Mesodermal cell (in vitro differentiated cells): ENCODE results near the gene PRICKLE2. TPM values are rescaled to one million over a fixed set of nuclear protein-coding genes. Genes with fewer than 3 reads are reported as not detected.

ENCODE experiments used
- H3K27ac ChIP-seq: 2 replicates; pipeline ENCODE4 v1.7.0; 2013; ENCODE audit warnings: mild to moderate bottlenecking, low read depth, low read length, moderate library complexity; ENCODE audit not compliant: severe bottlenecking
- H3K36me3 ChIP-seq: 2 replicates; pipeline ENCODE4 v1.7.1; 2013; ENCODE audit warnings: mild to moderate bottlenecking, low read length, moderate library complexity; ENCODE audit not compliant: control insufficient read depth, insufficient read depth
- H3K4me1 ChIP-seq: one replicate; pipeline ENCODE4 v1.7.1; 2013; ENCODE audit warnings: mild to moderate bottlenecking, low read length; ENCODE audit not compliant: insufficient read depth, control insufficient read depth, poor library complexity, severe bottlenecking
- H3K4me3 ChIP-seq: 2 replicates; pipeline ENCODE4 v1.7.0; 2013; ENCODE audit warnings: low read length, control low read depth, mild to moderate bottlenecking; ENCODE audit not compliant: insufficient read depth, poor library complexity, severe bottlenecking; ENCODE audit errors: extremely low read depth
- H3K9me3 ChIP-seq: 2 replicates; pipeline ENCODE4 v1.7.1; 2013; ENCODE audit warnings: mild to moderate bottlenecking, low read length, moderate library complexity; ENCODE audit not compliant: control insufficient read depth
- WGBS, 2 experiments: methylation state at CpG; one replicate each; pipeline ENCODE4 v1.1.5; 2013; ENCODE audit warnings: missing lambda C conversion rate in 2 of 2; ENCODE audit not compliant: insufficient coverage in 2 of 2; 5-methylcytosine and 5-hydroxymethylcytosine counted together
- polyA plus RNA-seq, 2 experiments: library from polyadenylated mRNA; stranded (reverse); fragments of 50-300 nt; gene quantifications; one replicate each; pipeline ENCODE4 v1.2.3, GENCODE V29; 2013

The PRICKLE2 gene, protein sequence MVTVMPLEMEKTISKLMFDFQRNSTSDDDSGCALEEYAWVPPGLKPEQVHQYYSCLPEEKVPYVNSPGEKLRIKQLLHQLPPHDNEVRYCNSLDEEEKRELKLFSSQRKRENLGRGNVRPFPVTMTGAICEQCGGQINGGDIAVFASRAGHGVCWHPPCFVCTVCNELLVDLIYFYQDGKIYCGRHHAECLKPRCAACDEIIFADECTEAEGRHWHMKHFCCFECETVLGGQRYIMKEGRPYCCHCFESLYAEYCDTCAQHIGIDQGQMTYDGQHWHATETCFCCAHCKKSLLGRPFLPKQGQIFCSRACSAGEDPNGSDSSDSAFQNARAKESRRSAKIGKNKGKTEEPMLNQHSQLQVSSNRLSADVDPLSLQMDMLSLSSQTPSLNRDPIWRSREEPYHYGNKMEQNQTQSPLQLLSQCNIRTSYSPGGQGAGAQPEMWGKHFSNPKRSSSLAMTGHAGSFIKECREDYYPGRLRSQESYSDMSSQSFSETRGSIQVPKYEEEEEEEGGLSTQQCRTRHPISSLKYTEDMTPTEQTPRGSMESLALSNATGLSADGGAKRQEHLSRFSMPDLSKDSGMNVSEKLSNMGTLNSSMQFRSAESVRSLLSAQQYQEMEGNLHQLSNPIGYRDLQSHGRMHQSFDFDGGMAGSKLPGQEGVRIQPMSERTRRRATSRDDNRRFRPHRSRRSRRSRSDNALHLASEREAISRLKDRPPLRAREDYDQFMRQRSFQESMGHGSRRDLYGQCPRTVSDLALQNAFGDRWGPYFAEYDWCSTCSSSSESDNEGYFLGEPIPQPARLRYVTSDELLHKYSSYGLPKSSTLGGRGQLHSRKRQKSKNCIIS
- 17.5 TPM for polyA plus RNA-seq (2013, experiment 1 of 2)
- 15.7 TPM for polyA plus RNA-seq (2013, experiment 2 of 2)

DNA sequence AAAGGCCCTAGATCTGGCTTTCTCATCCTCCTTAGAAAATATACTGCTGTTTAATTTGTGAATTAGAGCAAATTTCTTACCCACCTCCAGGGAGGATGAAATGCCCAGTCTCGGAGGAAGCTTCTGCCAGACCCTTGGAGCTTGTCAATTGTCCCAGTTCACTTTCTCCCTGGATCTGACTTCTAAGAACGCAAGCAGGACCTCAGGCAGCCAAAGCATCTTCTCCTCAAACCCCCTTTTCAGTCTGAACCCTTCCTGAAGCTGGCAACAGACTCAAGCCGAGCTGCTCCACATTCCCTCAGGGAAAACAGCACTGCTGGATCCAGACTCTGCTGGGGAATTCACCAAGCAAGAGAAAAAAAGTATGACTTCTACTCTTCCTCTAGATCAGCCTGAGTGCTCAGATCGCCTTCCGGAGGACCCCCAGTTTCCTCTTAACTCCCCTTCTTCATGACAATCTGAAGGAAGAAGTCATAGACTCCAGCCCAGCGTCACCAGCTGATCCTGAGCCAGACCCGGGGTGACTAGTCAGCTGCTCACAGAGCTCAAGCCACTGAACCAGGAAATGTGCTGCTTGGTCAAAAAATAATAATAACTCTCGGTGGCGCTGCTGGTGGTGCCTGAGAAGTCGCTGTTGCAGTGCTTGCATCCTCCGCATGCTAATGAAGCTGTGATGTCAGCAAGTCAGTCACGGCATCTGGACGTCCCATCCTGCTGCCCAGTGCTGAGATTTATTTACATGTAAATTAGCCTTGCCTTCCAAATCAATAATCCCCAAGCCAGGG is at the start of gene PRICKLE2:
TSS of gene PRICKLE2 (minus strand) at position 641 of the 785 bp plus-strand sequence. CDS start 26,539 bp downstream, outside the sequence.
- Histone ChIP-seq H3K4me3 (peak within 1 kb of the TSS; percentile 29), H3K4me1 (peaks cover 56% of the 10 kb centered on the region), H3K9me3 (no peaks in the 10 kb centered on the region), H3K27ac (peak within 1 kb of the TSS; percentile 82), H3K36me3 (peaks cover 26% of the 10 kb centered on the region)
- 21% methylated on average over 9 to 12 of the region's 13 CpGs for WGBS, 2 experiments

DNA sequence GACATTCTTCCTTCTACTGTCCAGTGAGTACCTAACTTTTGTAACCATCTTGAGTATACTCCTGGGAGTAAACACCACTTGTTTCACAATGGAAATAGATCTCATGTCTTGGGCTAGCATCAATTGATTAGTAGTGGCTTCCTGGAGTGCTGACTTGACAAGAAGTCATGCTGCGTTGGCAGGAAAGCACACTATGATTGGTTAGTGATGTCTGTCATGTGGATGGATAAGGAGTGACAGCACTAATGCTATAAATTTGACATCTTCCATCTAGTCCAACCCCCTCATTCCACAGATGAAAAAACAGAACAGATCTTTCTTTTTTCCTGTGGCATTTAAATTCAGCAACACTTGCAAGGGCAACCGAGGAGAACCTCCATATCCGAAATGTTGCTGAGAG is 47.6 kb upstream of the PRICKLE2 start:
- Histone ChIP-seq H3K36me3 (no peaks in the 10 kb centered on the region), H3K9me3 (peaks cover 11% of the 10 kb centered on the region), H3K4me3 (no peak overlapping the region), H3K4me1 (no peaks in the 10 kb centered on the region), H3K27ac (no peak overlapping the region)
- 80 to 100% methylated on average over 1 of the region's 3 CpGs for whole genome bisulfite sequencing, 2 experiments

DNA sequence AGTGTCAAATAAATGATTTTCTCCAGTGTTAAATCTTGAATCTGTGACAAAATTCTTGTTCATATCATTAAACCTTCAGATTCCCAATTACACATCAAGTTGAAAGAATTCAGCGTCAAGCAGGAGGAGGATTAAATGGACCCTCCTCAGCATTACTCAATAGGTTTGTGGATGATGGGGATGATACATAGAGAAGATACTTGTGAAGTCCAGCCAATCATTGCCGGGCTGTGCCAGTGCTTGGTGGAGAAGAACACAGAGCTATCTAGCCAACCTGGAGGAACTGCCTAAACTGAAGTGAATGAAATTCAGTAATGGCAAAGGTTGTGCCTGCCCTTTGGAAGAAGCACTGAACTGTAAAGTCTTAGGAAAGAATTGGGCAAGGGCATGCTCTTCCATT is 47.0 kb upstream of the PRICKLE2 start:
- H3K4me3 ChIP-seq: no peak overlapping the region

DNA sequence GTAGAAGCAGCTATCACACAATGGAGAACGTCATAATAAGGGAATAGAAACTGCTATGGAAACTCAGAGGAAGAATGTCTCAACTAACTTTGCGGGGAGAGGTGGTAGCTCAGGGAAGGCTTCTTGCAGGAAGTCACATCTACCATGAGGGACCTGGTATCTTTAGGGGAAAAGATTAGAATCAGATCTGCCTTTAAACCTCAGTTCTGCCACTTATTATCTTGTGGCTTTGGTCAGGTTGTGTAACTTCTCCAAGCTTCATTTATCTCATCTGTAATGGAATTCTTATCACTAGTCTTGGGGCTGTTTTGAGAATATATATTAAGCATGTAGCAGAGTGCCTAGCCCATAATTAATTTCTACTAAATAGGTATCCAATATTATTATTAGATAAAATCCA is 46.4 kb upstream of the PRICKLE2 start:
- WGBS, 2 experiments: 84 to 100% methylated on average over 2 of the region's 2 CpGs
- H3K4me1 ChIP-seq: no peaks in the 10 kb centered on the region
- H3K4me3 ChIP-seq: no peak overlapping the region
- no peak overlapping the region for H3K27ac ChIP-seq
- peaks cover 11% of the 10 kb centered on the region for H3K9me3 ChIP-seq
- no peaks in the 10 kb centered on the region for H3K36me3 ChIP-seq

More for the DNA sequence above, 47.0 kb upstream of the PRICKLE2 start:
- Histone ChIP-seq H3K9me3 (peaks cover 11% of the 10 kb centered on the region), H3K27ac (no peak overlapping the region), H3K4me1 (no peaks in the 10 kb centered on the region), H3K36me3 (no peaks in the 10 kb centered on the region)
- 100% methylated on average over 1 of the region's 2 CpGs for WGBS, 2 experiments

DNA sequence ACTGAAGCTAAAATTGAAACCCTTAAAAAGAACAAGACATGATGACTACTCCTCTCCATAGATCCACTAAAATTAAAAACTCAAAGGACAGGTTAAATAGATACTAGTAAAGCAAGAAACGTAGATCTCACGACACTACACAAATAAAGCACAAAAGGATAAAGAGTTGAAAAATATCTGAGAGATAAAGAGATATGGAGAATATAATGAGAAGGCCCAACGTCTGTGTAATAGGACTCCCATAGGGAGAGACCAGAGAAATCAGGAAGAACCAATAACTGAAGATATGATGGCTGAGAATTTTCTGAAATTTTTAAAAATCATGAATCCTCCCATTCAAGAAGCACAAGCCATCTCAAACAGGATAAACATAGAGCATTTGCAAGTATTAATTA is 45.6 kb upstream of the PRICKLE2 start:
- 85 to 100% methylated on average over 1 to 2 of the region's 3 CpGs for WGBS, 2 experiments
- peaks cover 11% of the 10 kb centered on the region for H3K9me3 ChIP-seq
- H3K36me3 ChIP-seq: no peaks in the 10 kb centered on the region
- no peak overlapping the region for H3K27ac ChIP-seq
- H3K4me1 ChIP-seq: no peaks in the 10 kb centered on the region
- H3K4me3 ChIP-seq: no peak overlapping the region

DNA sequence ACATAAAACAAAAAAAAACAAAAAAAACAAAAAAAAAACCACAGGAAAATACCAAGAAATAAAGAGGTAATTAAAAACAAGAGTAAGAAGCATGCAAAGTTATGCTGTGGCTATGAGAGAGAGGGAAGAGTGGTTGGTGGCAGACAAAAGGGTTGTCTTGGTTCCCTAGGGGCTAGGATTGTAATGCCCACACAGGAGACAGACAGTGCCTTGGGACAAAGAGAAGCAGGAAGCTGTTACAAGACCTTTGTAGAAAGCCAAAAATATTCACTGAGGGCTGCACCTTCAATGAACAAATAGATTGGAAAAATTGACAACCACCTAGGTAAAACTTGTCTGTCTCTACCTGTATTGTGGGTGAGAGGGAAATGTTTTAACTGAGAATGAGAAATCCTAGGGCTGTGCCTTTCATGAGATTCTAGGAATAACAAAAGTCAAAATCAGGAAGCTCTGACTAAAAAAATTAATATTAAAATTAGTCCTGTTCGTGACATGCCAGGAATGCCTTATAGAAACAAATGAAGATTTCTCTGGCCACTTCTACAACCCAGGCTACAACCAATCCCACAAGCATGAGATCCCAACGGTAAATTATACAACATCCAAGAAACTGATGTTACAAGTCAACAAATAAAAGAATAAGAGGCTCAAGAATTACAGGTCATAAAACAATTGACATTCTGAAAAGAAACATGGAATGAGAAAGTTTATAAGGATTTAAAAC is 45.0 kb upstream of the PRICKLE2 start:
- Histone ChIP-seq H3K4me3 (no peak overlapping the region), H3K9me3 (peaks cover 11% of the 10 kb centered on the region), H3K4me1 (no peaks in the 10 kb centered on the region), H3K27ac (no peak overlapping the region), H3K36me3 (no peaks in the 10 kb centered on the region)
- WGBS, 2 experiments: no CpG with 5 or more reads among the region's 2 CpGs

DNA sequence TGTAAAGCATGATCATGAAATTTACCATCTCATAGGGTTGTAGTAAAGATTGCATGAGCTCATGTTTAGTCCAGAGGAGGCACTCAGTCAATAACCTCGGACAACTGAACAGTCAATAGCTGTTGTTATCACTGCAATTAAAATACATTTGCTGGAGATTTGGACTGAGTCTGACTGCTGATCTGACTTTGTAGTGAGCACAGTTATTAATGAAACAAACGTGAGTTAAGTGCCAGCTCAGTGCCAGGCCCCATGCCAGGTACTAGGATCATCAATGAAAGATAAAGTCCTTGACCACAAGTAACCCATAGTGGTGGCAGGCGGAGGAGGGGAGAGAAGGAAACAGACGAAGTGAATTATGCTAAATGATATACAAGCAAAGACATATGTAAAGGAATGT is 43.7 kb upstream of the PRICKLE2 start:
- no peak overlapping the region for H3K27ac ChIP-seq
- peaks cover 11% of the 10 kb centered on the region for H3K9me3 ChIP-seq
- WGBS, 2 experiments: 100% methylated on average over 2 of the region's 4 CpGs
- peaks cover 11% of the 10 kb centered on the region for H3K4me1 ChIP-seq
- H3K36me3 ChIP-seq: peaks cover 7% of the 10 kb centered on the region
- H3K4me3 ChIP-seq: no peak overlapping the region

DNA sequence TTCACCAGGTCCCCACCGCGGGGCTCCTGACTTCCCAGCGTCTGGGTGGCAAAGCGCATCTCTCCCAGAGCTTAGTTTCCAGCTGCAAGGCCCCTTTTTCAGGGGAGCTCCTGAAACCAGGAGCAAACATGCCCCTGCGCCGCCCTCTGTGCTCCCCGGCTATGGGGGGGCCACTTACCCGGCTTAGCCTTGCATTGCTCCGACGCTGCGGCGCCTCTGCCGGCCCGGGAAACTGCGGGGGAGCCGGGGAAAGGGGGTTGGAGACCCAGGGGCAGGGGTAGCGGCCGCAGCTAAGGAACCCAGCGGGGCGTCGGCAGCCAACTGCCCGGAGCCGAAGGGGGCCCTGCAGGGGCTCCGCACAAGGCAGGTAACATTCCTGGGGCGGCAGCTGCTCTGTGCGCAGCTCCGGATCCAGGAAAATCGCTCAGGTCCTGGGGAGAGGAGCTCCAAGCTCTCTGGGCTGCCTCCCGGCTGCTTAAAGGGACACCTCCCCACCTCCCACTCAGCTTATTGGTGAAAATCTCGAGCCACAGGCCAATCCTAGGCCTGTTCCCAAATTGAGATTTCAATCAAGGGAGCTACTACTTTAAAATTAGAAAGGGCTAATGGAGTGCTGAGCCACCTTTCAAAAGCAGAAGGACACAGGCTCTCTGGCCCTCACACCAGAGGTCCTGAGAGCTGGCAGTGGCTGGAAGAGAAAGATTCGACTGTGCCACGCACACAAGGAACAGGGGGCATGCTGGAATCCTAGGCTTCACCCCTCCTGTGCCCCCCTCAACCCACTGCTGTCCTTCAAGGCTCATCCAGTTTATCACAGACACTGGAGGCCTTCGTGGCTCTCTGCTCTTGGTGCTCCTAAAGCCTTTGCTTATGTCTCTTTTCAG is 42.7 kb upstream of the PRICKLE2 start:
- Histone ChIP-seq H3K9me3 (peaks cover 11% of the 10 kb centered on the region), H3K4me1 (peaks cover 20% of the 10 kb centered on the region), H3K27ac (peak overlapping the region; percentile 57), H3K36me3 (peaks cover 15% of the 10 kb centered on the region), H3K4me3 (peak overlapping the region; percentile 76)
- WGBS, 2 experiments: 7 to 10% methylated on average over 20 to 31 of the region's 33 CpGs

DNA sequence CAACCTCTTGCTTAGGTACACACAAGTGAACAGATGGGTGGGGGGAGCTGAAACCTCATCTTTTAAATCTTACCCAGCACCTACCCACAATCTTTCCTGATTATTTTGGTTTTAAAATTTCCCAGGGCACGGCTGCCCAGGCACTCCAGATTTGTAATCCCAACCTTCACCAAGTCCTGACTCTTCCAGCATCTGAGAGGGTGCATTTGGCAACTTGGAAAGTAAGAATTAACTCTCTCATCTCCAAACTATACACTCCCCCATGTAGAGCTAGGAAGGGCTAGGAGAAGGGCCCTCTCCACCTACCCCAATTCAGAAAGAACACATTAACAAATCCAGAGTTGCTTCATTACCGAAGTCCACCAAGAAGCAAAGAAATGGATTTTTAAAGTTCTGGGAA is 41.7 kb upstream of the PRICKLE2 start:
- H3K4me1 ChIP-seq: peaks cover 21% of the 10 kb centered on the region
- H3K4me3 ChIP-seq: peak overlapping the region; percentile 76
- 25 to 80% methylated on average over 1 of the region's 2 CpGs for WGBS, 2 experiments
- H3K27ac ChIP-seq: no peak overlapping the region
- H3K36me3 ChIP-seq: peaks cover 24% of the 10 kb centered on the region
- H3K9me3 ChIP-seq: peaks cover 11% of the 10 kb centered on the region
